ENCODE results near the gene CDH3. TPM values are rescaled to one million over a fixed set of nuclear protein-coding genes. Genes with fewer than 3 reads are reported as not detected.
A peak's percentile ranks its signal among the peaks of the same experiment; 100 is the strongest.

The CDH3 gene
- polyA plus RNA-seq, 2 of the 4 experiments (the other 2 are of a cell fraction): 0.08 to 0.25 TPM

DNA sequence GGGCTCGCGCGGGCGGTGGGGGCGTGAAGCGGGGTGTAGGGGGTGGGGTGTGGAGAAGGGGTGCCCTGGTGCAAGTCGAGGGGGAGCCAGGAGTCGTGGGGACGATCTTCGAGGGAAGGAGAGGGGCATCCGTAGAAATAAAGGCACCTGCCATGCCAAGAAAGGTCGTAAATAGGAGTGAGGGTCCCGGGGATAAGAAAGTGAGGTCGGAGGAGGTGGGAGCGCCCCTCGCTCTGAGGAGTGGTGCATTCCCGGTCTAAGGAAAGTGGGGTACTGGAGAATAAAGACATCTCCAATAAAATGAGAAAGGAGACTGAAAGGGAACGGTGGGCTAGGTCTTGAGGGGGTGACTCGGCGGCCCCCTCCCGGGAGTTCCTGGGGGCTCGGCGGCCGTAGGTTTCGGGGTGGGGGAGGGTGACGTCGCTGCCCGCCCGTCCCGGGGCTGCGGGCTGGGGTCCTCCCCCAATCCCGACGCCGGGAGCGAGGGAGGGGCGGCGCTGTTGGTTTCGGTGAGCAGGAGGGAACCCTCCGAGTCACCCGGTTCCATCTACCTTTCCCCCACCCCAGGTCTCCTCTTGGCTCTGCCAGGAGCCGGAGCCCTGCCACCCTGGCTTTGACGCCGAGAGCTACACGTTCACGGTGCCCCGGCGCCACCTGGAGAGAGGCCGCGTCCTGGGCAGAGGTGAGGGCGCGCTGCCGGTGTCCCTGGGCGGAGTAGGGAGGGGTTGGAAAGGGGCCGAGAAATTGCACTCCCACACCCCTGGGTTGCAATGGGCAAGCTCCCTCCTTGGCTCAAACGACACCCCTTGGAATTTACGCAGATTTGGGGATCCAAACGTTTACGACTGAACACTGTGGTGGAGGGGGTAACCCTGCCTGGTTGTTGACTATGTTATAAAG is 92.9 kb downstream of the CDH3 start:
- FAIRE-seq: no peak
- DNase-seq (ENCODE audit: low read depth in 1 of 2, low spot score in 1 of 2): peak; percentile 61 to 73
- peak; percentile 64 to 67 for ATAC-seq
- peak overlapping the region; percentile 67 for H3K4me3 ChIP-seq
- no peak for TF ChIP-seq ZFP36 (IDR thresholded peaks at IDR 0.05; ENCODE audit: borderline replicate concordance, partially characterized antibody)
- no peak for TF ChIP-seq ZC3H11A (IDR thresholded peaks at IDR 0.05)
- TF ChIP-seq CHD2 (IDR thresholded peaks at IDR 0.05; ENCODE audit: low read length, partially characterized antibody): no peak
- TF ChIP-seq, protein P1, sequence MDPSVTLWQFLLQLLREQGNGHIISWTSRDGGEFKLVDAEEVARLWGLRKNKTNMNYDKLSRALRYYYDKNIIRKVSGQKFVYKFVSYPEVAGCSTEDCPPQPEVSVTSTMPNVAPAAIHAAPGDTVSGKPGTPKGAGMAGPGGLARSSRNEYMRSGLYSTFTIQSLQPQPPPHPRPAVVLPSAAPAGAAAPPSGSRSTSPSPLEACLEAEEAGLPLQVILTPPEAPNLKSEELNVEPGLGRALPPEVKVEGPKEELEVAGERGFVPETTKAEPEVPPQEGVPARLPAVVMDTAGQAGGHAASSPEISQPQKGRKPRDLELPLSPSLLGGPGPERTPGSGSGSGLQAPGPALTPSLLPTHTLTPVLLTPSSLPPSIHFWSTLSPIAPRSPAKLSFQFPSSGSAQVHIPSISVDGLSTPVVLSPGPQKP (IDR thresholded peaks at IDR 0.05; ENCODE audit: low read depth, low read length): no peak
- no peak for TF ChIP-seq TP53 (CRISPR knock-in tag; IDR thresholded peaks at IDR 0.05)
- TF ChIP-seq, protein P2, sequence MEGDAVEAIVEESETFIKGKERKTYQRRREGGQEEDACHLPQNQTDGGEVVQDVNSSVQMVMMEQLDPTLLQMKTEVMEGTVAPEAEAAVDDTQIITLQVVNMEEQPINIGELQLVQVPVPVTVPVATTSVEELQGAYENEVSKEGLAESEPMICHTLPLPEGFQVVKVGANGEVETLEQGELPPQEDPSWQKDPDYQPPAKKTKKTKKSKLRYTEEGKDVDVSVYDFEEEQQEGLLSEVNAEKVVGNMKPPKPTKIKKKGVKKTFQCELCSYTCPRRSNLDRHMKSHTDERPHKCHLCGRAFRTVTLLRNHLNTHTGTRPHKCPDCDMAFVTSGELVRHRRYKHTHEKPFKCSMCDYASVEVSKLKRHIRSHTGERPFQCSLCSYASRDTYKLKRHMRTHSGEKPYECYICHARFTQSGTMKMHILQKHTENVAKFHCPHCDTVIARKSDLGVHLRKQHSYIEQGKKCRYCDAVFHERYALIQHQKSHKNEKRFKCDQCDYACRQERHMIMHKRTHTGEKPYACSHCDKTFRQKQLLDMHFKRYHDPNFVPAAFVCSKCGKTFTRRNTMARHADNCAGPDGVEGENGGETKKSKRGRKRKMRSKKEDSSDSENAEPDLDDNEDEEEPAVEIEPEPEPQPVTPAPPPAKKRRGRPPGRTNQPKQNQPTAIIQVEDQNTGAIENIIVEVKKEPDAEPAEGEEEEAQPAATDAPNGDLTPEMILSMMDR (IDR thresholded peaks at IDR 0.05): peak; percentile 42
- TF ChIP-seq KDM1A (IDR thresholded peaks at IDR 0.05; ENCODE audit: low read depth): no peak
- TF ChIP-seq JUN (IDR thresholded peaks at IDR 0.05): peak in 1 of 2 experiments; percentile 17; a peak in 1 of 5 replicates
- TF ChIP-seq SMC3 (IDR thresholded peaks at IDR 0.05): peak; percentile 69
- TF ChIP-seq HOXA7 (CRISPR knock-in tag; IDR thresholded peaks at IDR 0.05): no peak
- no peak for TF ChIP-seq HDAC2 (IDR thresholded peaks at IDR 0.05)
- no peak for TF ChIP-seq CHD4 (IDR thresholded peaks at IDR 0.05; ENCODE audit: borderline replicate concordance)
- no peak for TF ChIP-seq NR3C1 (IDR thresholded peaks at IDR 0.05)
- no peak for TF ChIP-seq MAZ (IDR thresholded peaks at IDR 0.05; ENCODE audit: borderline replicate concordance, low read depth, low read length)
- TF ChIP-seq HEYL (CRISPR knock-in tag; IDR thresholded peaks at IDR 0.05): no peak
- peak; percentile 61 to 73 for TF ChIP-seq RAD21 (conservative IDR thresholded peaks at IDR 0.05 in 1 of 2, IDR thresholded peaks at IDR 0.05 in 1 of 2)
- TF ChIP-seq, protein P3, sequence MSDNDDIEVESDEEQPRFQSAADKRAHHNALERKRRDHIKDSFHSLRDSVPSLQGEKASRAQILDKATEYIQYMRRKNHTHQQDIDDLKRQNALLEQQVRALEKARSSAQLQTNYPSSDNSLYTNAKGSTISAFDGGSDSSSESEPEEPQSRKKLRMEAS (IDR thresholded peaks at IDR 0.05): peak; percentile 66
- TF ChIP-seq, protein P4, sequence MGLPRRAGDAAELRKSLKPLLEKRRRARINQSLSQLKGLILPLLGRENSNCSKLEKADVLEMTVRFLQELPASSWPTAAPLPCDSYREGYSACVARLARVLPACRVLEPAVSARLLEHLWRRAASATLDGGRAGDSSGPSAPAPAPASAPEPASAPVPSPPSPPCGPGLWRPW (IDR thresholded peaks at IDR 0.05): no peak
- TF ChIP-seq CBX8 (IDR thresholded peaks at IDR 0.05): no peak
- TF ChIP-seq ZNF302 (CRISPR knock-in tag; IDR thresholded peaks at IDR 0.05): no peak
- TF ChIP-seq MAFK (IDR thresholded peaks at IDR 0.05; ENCODE audit: partially characterized antibody): no peak
- H3K4me1 ChIP-seq: peaks cover 50% of the 10 kb centered on the region
- WGBS (ENCODE audit: missing lambda C conversion rate): 4% methylated on average over 45 of the region's 58 CpGs
- H3K9me3 ChIP-seq: no peaks in the 10 kb centered on the region
- H3K4me2 ChIP-seq: peak overlapping the region; percentile 99
- peak overlapping the region; percentile 78 to 94 for H3K27ac ChIP-seq
- CTCF ChIA-PET: interaction anchor here (0.5 to 2.5 kb wide), 13 partner anchors 8 to 210 kb away, joined by 3 to 8 read pairs (median 4); no protein-coding TSS in a partner anchor
- POLR2A ChIA-PET: no interaction called here

DNA sequence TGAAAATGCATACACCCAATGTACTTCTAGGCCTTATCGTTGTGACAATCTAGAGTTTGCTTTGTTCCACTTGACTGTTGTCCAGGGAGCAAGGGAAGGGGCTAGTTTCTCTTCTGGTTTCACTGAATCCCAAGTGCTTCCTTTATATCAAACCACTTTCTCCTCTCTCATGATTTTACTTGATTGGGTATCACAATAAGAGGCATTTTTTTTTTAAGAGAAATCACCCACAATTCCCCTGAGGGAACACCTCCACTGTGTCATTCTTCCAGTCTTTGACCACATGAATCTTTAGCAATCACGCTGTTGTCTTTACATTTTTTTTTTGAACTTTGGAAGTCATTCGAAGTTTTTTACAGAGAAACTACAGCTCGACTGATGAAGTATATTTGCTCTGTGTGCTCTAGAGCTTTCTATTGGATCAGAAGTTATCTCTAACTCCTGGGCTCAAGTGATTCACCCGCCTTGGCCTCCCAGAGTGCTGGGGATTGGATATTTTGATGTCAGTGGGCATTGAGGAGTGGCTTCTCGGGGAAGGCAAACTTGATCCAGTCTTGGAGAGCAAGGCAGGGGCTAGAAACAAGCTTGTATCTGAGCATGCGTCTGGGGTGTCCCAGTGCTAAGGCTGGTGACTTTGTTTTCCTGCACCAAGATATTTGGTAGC is 95.0 kb downstream of the CDH3 start:
- WGBS (ENCODE audit: missing lambda C conversion rate): 8% methylated on average over 7 of the region's 7 CpGs
- ChIA-PET CTCF (interaction anchor here (0.7 to 2.5 kb wide), 10 partner anchors 9 to 212 kb away, joined by 3 to 8 read pairs (median 3); partner anchors contain the start of gene TANGO6), POLR2A (interaction anchor here (0.5 to 1.0 kb wide), 3 partner anchors 50 to 583 kb away, joined by 3 to 4 read pairs (median 4); no protein-coding TSS in a partner anchor)
- H3K9me3 ChIP-seq: no peaks in the 10 kb centered on the region
- ATAC-seq: peak; percentile 37 to 76
- H3K4me1 ChIP-seq: peaks cover 66% of the 10 kb centered on the region
- peak; percentile 13 for FAIRE-seq
- peak overlapping the region; percentile 78 to 94 for H3K27ac ChIP-seq
- peak; percentile 57 to 91 for DNase-seq (ENCODE audit: low read depth in 1 of 2, low spot score in 1 of 2)
- peak overlapping the region; percentile 72 for H3K4me2 ChIP-seq
- no peak overlapping the region for H3K4me3 ChIP-seq
- no peak for TF ChIP-seq MAZ (IDR thresholded peaks at IDR 0.05; ENCODE audit: borderline replicate concordance, low read depth, low read length)
- TF ChIP-seq, protein P5, sequence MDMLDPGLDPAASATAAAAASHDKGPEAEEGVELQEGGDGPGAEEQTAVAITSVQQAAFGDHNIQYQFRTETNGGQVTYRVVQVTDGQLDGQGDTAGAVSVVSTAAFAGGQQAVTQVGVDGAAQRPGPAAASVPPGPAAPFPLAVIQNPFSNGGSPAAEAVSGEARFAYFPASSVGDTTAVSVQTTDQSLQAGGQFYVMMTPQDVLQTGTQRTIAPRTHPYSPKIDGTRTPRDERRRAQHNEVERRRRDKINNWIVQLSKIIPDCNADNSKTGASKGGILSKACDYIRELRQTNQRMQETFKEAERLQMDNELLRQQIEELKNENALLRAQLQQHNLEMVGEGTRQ (IDR thresholded peaks at IDR 0.05): no peak
- no peak for TF ChIP-seq KDM5A (IDR thresholded peaks at IDR 0.05)
- TF ChIP-seq HOXB5 (CRISPR knock-in tag; IDR thresholded peaks at IDR 0.05): no peak
- TF ChIP-seq MYC (IDR thresholded peaks at IDR 0.05; ENCODE audit: borderline replicate concordance, low read length): no peak
- no peak for TF ChIP-seq HOXB13 (CRISPR knock-in tag; IDR thresholded peaks at IDR 0.05; ENCODE audit: low read depth)
- TF ChIP-seq, protein P6, sequence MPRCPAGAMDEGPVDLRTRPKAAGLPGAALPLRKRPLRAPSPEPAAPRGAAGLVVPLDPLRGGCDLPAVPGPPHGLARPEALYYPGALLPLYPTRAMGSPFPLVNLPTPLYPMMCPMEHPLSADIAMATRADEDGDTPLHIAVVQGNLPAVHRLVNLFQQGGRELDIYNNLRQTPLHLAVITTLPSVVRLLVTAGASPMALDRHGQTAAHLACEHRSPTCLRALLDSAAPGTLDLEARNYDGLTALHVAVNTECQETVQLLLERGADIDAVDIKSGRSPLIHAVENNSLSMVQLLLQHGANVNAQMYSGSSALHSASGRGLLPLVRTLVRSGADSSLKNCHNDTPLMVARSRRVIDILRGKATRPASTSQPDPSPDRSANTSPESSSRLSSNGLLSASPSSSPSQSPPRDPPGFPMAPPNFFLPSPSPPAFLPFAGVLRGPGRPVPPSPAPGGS (IDR thresholded peaks at IDR 0.05): no peak
- TF ChIP-seq POLR2AphosphoS2 (conservative IDR thresholded peaks at IDR 0.05; ENCODE audit: low read length): no peak
